ENCODE results near the gene DNAAF1. TPM values are rescaled to one million over a fixed set of nuclear protein-coding genes. Genes with fewer than 3 reads are reported as not detected.
"Not testable (repeated sequence)": the region's sequence is repeated elsewhere in the genome, so short reads cannot be mapped to it uniquely, and the experiment has no call there.

DNAAF1 gene
- total RNA-seq, 4 donors from 2014 or later = not detected

DNA sequence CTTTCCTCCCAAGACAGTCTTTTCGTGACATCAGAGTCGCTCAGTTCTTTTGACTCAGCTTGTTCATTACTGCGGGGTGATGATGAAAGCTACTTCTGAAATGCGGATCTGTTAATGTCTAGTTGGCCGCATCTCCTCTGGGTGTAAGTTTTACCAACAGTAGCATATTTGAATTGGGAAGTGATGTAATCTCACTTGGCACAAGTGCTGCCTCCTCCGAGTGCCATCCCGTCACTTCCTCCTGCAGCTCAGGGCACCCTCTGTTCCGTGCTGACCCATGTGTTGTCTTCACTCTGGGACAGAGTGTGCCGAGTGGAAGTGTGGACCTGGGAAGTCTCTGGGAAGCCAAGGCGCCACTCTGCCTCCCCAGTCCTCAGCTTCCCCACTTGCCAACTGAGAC, 54.8 kb downstream of the DNAAF1 start:
- DNase-seq = no peak
- TF ChIP-seq POLR2AphosphoS5 (IDR thresholded peaks at IDR 0.05) = no peak
- TF ChIP-seq EP300 (IDR thresholded peaks at IDR 0.05; ENCODE audit: low read depth) = no peak
- TF ChIP-seq POLR2A (IDR thresholded peaks at IDR 0.05) = no peak
- TF ChIP-seq, protein P1, sequence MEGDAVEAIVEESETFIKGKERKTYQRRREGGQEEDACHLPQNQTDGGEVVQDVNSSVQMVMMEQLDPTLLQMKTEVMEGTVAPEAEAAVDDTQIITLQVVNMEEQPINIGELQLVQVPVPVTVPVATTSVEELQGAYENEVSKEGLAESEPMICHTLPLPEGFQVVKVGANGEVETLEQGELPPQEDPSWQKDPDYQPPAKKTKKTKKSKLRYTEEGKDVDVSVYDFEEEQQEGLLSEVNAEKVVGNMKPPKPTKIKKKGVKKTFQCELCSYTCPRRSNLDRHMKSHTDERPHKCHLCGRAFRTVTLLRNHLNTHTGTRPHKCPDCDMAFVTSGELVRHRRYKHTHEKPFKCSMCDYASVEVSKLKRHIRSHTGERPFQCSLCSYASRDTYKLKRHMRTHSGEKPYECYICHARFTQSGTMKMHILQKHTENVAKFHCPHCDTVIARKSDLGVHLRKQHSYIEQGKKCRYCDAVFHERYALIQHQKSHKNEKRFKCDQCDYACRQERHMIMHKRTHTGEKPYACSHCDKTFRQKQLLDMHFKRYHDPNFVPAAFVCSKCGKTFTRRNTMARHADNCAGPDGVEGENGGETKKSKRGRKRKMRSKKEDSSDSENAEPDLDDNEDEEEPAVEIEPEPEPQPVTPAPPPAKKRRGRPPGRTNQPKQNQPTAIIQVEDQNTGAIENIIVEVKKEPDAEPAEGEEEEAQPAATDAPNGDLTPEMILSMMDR (IDR thresholded peaks at IDR 0.05) = no peak
- no peaks in the 10 kb centered on the region for H3K9me3 ChIP-seq
- H3K27me3 ChIP-seq = no peaks in the 10 kb centered on the region
- in situ Hi-C loops (cut with MboI; ENCODE audit: low pct_ligation_motif_present in 1 of 4, low pct_unique_long_range_greater_than_20kb in 1 of 4, low sequenced_read_pairs in 3 of 4) = loop anchor here in 2 of 4 donors (25.0 kb wide), 2 partner anchors 238 to 388 kb away; partner anchors contain the start of genes HSBP1 (in 1 of the 2), NECAB2 (in 1 of the 2) and OSGIN1 (in 1 of the 2)
- H3K27ac ChIP-seq = no peak overlapping the region
- intact Hi-C loops (cut with DNase I; ENCODE audit: low total_unique reads) = no loop called here
- H3K4me3 ChIP-seq = no peak overlapping the region
- no peaks in the 10 kb centered on the region for H3K4me1 ChIP-seq
- WGBS, 2 donors (ENCODE audit: low coverage in 1 of 2) = 79% methylated on average over 10 of the region's 10 CpGs; no CpG with 5 or more reads in 1 of the 2 donors
- H3K36me3 ChIP-seq = no peaks in the 10 kb centered on the region

DNA sequence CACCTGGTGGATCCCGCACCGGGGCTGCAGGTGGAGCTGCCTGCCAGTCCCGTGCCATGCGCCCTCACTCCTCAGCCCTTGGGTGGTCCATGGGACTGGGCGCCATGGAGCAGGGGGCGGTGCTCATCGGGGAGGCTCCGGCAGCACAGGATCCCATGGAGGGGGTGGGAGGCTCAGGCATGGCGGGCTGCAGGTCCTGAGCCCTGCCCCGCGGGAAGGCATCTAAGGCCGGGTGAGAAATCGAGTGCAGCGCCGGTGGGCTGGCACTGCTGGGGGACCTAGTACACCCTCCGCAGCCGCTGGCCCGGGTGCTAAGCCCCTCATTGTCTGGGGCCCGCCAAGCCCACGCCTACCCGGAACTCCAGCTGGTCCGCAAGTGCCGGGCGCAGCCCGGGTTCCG, 59.4 kb downstream of the DNAAF1 start:
- H3K36me3 ChIP-seq; H3K4me1 ChIP-seq; H3K4me3 ChIP-seq; DNase-seq; in situ Hi-C loops (cut with MboI; ENCODE audit: low pct_ligation_motif_present in 1 of 4, low pct_unique_long_range_greater_than_20kb in 1 of 4, low sequenced_read_pairs in 3 of 4); H3K9me3 ChIP-seq; H3K27ac ChIP-seq; H3K27me3 ChIP-seq; intact Hi-C loops (cut with DNase I; ENCODE audit: low total_unique reads): not testable (repeated sequence)
- WGBS, 2 donors (ENCODE audit: low coverage in 1 of 2) = 92% methylated on average over 24 of the region's 26 CpGs; no CpG with 5 or more reads in 1 of the 2 donors

DNA sequence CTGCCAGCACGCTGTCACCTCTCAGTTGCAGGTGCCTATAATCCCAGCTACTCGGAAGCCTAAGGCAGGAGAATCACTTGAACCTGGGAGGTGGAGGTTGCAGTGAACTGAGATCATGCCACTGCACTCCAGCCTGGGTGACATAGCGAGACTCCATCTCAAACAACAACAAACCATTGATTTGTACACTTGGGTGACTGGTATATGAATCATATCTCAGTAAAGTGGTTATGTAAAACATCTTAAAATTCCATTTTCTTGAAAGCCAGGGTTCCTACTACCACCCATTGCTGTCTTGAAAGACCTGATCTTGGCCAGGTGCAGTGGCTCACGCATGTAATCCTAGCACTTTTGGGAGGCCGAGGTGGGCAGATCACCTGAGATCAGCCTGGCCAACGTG, 60.0 kb downstream of the DNAAF1 start:
- H3K27ac ChIP-seq; H3K36me3 ChIP-seq; H3K9me3 ChIP-seq; DNase-seq; intact Hi-C loops (cut with DNase I; ENCODE audit: low total_unique reads); in situ Hi-C loops (cut with MboI; ENCODE audit: low pct_ligation_motif_present in 1 of 4, low pct_unique_long_range_greater_than_20kb in 1 of 4, low sequenced_read_pairs in 3 of 4); H3K4me3 ChIP-seq; H3K27me3 ChIP-seq; H3K4me1 ChIP-seq: not testable (repeated sequence)
- WGBS, 2 donors (ENCODE audit: low coverage in 1 of 2) = 85% methylated on average over 6 of the region's 6 CpGs; no CpG with 5 or more reads in 1 of the 2 donors

DNA sequence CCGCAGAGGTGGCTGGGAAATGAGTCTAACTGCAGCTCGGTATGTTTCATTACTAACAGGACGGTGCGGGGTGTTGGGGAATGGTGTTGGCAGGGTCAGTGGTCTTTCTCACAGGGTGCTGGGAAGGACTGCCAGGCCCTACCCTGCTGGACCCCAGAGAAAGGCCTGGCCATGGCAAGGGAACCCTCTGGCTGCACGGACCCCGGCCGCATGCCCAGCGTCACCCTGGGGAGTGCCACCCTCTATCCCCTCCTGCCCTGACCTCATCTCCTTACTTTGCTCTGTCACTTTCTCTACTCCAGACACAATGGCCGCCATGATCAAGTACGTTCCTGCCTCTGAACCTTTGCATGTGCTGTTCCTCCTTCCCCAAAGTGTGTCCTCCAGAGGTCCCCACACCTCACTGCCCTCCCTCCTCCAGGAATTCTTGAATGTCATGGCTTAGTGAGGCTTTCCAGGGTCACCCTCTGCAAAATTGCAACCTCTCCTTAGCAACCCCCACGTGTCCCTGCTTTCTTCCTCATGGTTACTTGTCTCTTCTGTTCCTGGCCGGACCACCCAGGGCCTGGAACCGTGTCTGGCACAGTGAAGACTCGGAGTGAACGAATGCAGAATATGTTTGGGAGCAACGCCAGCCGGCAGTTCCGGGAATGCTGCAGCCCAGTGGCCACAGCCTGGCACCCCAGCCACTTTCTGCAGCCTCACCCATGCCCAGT, 61.0 kb downstream of the DNAAF1 start:
- Histone ChIP-seq H3K9me3 (no peaks in the 10 kb centered on the region), H3K4me3 (no peak overlapping the region), H3K27ac (no peak overlapping the region), H3K4me1 (no peaks in the 10 kb centered on the region), H3K36me3 (no peaks in the 10 kb centered on the region), H3K27me3 (no peaks in the 10 kb centered on the region)
- no peak for DNase-seq
- TF ChIP-seq EP300 (IDR thresholded peaks at IDR 0.05; ENCODE audit: low read depth) (no peak), POLR2AphosphoS5 (IDR thresholded peaks at IDR 0.05) (no peak), POLR2A (IDR thresholded peaks at IDR 0.05) (no peak)
- TF ChIP-seq, protein P1 (IDR thresholded peaks at IDR 0.05) = no peak
- WGBS, 2 donors (ENCODE audit: low coverage in 1 of 2) = 84 to 91% methylated on average over 5 to 18 of the region's 18 CpGs
- in situ Hi-C loops (cut with MboI; ENCODE audit: low pct_ligation_motif_present in 1 of 4, low pct_unique_long_range_greater_than_20kb in 1 of 4, low sequenced_read_pairs in 3 of 4) = no loop called here
- intact Hi-C loops (cut with DNase I; ENCODE audit: low total_unique reads) = no loop called here

DNA sequence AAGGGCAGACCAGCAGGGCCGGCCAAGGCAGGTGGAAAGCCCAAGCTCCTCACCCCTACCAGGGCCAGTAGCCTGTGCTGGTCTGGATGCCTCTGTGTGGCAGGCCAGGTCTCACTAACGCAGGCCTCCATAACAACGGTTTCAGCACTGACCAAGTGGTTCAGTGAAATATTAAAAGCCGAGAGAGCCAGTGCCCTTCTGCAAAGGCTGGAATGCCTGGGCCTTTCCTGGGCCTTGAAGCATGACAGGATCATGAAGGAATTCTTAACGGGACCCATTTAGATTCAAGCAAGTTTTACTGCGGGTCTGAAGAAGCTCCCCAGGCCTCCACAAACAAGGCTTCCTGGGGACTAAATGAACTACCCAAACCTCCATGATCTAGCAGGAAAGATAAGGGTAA, 62.1 kb downstream of the DNAAF1 start:
- Histone ChIP-seq H3K9me3 (no peaks in the 10 kb centered on the region), H3K27me3 (no peaks in the 10 kb centered on the region), H3K4me3 (no peak overlapping the region), H3K27ac (no peak overlapping the region), H3K4me1 (no peaks in the 10 kb centered on the region), H3K36me3 (no peaks in the 10 kb centered on the region)
- TF ChIP-seq POLR2A (IDR thresholded peaks at IDR 0.05) (no peak), POLR2AphosphoS5 (IDR thresholded peaks at IDR 0.05) (no peak), EP300 (IDR thresholded peaks at IDR 0.05; ENCODE audit: low read depth) (no peak)
- TF ChIP-seq, protein P1 (IDR thresholded peaks at IDR 0.05) = no peak
- WGBS, 2 donors (ENCODE audit: low coverage in 1 of 2) = 63% methylated on average over 6 of the region's 6 CpGs; no CpG with 5 or more reads in 1 of the 2 donors
- DNase-seq = no peak
- in situ Hi-C loops (cut with MboI; ENCODE audit: low pct_ligation_motif_present in 1 of 4, low pct_unique_long_range_greater_than_20kb in 1 of 4, low sequenced_read_pairs in 3 of 4) (no loop called here), intact Hi-C loops (cut with DNase I; ENCODE audit: low total_unique reads) (no loop called here)

Data from transverse colon (tissue), 4 donors.